HEK293 (cell line): ENCODE results near the gene DKK3.

Experiments
- BCL6B ChIP-seq: fragments of 450-650 bp; formaldehyde crosslinking; IDR thresholded peaks from 2 replicates; pipeline ENCODE4 v1.5.1; 2017; ENCODE audit warnings: missing biosample characterization, missing genetic modification characterization
- CTCF ChIP-seq: fragments of 450-650 bp; formaldehyde crosslinking; IDR thresholded peaks from 2 replicates; pipeline ENCODE4 v1.5.1; 2016; ENCODE audit warnings: missing biosample characterization, missing genetic modification characterization
- GFI1B ChIP-seq: fragments of 450-650 bp; formaldehyde crosslinking; IDR thresholded peaks from 2 replicates; pipeline ENCODE4 v1.5.1; 2016; ENCODE audit warnings: missing biosample characterization, missing genetic modification characterization
- MZF1 ChIP-seq: fragments of 450-650 bp; formaldehyde crosslinking; IDR thresholded peaks from 2 replicates; pipeline ENCODE4 v1.5.1; 2017; ENCODE audit warnings: missing biosample characterization, missing genetic modification characterization, borderline replicate concordance
- YY1 ChIP-seq: fragments of 450-650 bp; formaldehyde crosslinking; IDR thresholded peaks from 2 replicates; pipeline ENCODE4 v1.5.1; 2018; ENCODE audit warnings: missing biosample characterization, missing genetic modification characterization
- ZNF140 ChIP-seq: fragments of 450-650 bp; formaldehyde crosslinking; IDR thresholded peaks from 2 replicates; pipeline ENCODE4 v1.5.1; 2016; ENCODE audit warnings: missing biosample characterization, missing genetic modification characterization
- ZNF398 ChIP-seq: fragments of 450-650 bp; formaldehyde crosslinking; IDR thresholded peaks from 2 replicates; pipeline ENCODE4 v1.5.1; 2017; ENCODE audit warnings: missing biosample characterization, missing genetic modification characterization
- TF ChIP-seq, protein P1 (sequence below): fragments of 450-650 bp; formaldehyde crosslinking; conservative IDR thresholded peaks from 2 replicates; pipeline ENCODE4 v1.5.1; 2016; ENCODE audit warnings: low read depth, missing biosample characterization, missing genetic modification characterization
- TF ChIP-seq, protein P2 (sequence below): fragments of 450-650 bp; formaldehyde crosslinking; IDR thresholded peaks from 2 replicates; pipeline ENCODE4 v1.5.1; 2016; ENCODE audit warnings: missing biosample characterization, missing genetic modification characterization
- TF ChIP-seq, protein P3 (sequence below): fragments of 450-650 bp; formaldehyde crosslinking; IDR thresholded peaks from 2 replicates; pipeline ENCODE4 v1.5.1; 2017; ENCODE audit warnings: missing biosample characterization, missing genetic modification characterization
- TF ChIP-seq, protein P4 (sequence below): sonication (generic); formaldehyde crosslinking; IDR thresholded peaks from 2 replicates; pipeline ENCODE4 v1.8.1; 2022; ENCODE audit warnings: mild to moderate bottlenecking, moderate library complexity, missing genetic modification reagents

GRCh38 chr11:11923828-11924227 is 84.6 kb downstream of the DKK3 start:
- TF ChIP-seq CTCF (tag by site-specific recombination), result no peak
- TF ChIP-seq ZNF398 (tag by site-specific recombination), result no peak
- TF ChIP-seq BCL6B (tag by site-specific recombination), result no peak
- TF ChIP-seq MZF1 (tag by site-specific recombination), result no peak
- no peak for TF ChIP-seq YY1
- TF ChIP-seq, protein P1, sequence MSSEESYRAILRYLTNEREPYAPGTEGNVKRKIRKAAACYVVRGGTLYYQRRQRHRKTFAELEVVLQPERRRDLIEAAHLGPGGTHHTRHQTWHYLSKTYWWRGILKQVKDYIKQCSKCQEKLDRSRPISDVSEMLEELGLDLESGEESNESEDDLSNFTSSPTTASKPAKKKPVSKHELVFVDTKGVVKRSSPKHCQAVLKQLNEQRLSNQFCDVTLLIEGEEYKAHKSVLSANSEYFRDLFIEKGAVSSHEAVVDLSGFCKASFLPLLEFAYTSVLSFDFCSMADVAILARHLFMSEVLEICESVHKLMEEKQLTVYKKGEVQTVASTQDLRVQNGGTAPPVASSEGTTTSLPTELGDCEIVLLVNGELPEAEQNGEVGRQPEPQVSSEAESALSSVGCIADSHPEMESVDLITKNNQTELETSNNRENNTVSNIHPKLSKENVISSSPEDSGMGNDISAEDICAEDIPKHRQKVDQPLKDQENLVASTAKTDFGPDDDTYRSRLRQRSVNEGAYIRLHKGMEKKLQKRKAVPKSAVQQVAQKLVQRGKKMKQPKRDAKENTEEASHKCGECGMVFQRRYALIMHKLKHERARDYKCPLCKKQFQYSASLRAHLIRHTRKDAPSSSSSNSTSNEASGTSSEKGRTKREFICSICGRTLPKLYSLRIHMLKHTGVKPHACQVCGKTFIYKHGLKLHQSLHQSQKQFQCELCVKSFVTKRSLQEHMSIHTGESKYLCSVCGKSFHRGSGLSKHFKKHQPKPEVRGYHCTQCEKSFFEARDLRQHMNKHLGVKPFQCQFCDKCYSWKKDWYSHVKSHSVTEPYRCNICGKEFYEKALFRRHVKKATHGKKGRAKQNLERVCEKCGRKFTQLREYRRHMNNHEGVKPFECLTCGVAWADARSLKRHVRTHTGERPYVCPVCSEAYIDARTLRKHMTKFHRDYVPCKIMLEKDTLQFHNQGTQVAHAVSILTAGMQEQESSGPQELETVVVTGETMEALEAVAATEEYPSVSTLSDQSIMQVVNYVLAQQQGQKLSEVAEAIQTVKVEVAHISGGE (tag by site-specific recombination), result no peak
- TF ChIP-seq, protein P2, sequence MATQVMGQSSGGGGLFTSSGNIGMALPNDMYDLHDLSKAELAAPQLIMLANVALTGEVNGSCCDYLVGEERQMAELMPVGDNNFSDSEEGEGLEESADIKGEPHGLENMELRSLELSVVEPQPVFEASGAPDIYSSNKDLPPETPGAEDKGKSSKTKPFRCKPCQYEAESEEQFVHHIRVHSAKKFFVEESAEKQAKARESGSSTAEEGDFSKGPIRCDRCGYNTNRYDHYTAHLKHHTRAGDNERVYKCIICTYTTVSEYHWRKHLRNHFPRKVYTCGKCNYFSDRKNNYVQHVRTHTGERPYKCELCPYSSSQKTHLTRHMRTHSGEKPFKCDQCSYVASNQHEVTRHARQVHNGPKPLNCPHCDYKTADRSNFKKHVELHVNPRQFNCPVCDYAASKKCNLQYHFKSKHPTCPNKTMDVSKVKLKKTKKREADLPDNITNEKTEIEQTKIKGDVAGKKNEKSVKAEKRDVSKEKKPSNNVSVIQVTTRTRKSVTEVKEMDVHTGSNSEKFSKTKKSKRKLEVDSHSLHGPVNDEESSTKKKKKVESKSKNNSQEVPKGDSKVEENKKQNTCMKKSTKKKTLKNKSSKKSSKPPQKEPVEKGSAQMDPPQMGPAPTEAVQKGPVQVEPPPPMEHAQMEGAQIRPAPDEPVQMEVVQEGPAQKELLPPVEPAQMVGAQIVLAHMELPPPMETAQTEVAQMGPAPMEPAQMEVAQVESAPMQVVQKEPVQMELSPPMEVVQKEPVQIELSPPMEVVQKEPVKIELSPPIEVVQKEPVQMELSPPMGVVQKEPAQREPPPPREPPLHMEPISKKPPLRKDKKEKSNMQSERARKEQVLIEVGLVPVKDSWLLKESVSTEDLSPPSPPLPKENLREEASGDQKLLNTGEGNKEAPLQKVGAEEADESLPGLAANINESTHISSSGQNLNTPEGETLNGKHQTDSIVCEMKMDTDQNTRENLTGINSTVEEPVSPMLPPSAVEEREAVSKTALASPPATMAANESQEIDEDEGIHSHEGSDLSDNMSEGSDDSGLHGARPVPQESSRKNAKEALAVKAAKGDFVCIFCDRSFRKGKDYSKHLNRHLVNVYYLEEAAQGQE (tag by site-specific recombination), result no peak
- TF ChIP-seq, protein P3, sequence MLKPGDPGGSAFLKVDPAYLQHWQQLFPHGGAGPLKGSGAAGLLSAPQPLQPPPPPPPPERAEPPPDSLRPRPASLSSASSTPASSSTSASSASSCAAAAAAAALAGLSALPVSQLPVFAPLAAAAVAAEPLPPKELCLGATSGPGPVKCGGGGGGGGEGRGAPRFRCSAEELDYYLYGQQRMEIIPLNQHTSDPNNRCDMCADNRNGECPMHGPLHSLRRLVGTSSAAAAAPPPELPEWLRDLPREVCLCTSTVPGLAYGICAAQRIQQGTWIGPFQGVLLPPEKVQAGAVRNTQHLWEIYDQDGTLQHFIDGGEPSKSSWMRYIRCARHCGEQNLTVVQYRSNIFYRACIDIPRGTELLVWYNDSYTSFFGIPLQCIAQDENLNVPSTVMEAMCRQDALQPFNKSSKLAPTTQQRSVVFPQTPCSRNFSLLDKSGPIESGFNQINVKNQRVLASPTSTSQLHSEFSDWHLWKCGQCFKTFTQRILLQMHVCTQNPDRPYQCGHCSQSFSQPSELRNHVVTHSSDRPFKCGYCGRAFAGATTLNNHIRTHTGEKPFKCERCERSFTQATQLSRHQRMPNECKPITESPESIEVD, result no peak
- TF ChIP-seq, protein P4, sequence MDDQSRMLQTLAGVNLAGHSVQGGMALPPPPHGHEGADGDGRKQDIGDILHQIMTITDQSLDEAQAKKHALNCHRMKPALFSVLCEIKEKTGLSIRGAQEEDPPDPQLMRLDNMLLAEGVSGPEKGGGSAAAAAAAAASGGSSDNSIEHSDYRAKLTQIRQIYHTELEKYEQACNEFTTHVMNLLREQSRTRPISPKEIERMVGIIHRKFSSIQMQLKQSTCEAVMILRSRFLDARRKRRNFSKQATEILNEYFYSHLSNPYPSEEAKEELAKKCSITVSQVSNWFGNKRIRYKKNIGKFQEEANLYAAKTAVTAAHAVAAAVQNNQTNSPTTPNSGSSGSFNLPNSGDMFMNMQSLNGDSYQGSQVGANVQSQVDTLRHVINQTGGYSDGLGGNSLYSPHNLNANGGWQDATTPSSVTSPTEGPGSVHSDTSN (CRISPR knock-in tag), result no peak
- TF ChIP-seq ZNF140, result no peak
- no peak for TF ChIP-seq GFI1B
